NB4 (cell line): ENCODE data around the gene OR52B2.

Experiments used
- CTCF ChIP-seq: IDR thresholded peaks from one replicate; pipeline ENCODE4 v1.5.1; 2012; ENCODE audit warnings: low read depth, low read length
- MYC ChIP-seq: IDR thresholded peaks from 2 replicates; pipeline ENCODE4 v1.6.1; 2011; ENCODE audit warnings: low read depth, low read length
- POLR2A ChIP-seq: IDR thresholded peaks from 2 replicates; pipeline ENCODE4 v1.6.1; 2011; ENCODE audit warnings: mild to moderate bottlenecking; ENCODE audit not compliant: insufficient read length; ENCODE audit errors: extremely low read depth
- TF ChIP-seq, protein P1 (sequence below): IDR thresholded peaks from 2 replicates; pipeline ENCODE4 v1.6.1; 2011; ENCODE audit warnings: low read depth, low read length

DNA sequence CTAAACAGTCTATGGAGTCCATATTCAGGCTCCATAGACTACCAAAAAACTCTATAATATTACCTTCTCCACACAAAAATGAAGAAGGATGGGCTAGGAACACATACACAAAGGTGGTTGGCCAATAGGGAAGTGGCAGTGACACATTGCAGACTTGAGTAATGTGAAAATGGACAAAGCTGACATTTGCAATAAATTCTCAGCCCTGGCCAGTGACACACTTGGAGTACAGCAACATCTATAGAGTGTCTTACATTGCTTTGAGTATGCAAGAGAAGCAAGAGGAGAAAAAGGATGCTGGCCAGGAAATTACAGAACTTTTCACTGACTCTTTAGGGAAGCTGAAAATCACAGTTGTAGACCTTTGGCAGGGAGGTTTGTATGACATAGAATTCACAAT lies 21.6 kb upstream of the OR52B2 start:
- TF ChIP-seq CTCF, result no peak
- TF ChIP-seq, protein P1, sequence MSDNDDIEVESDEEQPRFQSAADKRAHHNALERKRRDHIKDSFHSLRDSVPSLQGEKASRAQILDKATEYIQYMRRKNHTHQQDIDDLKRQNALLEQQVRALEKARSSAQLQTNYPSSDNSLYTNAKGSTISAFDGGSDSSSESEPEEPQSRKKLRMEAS, result no peak
- no peak for TF ChIP-seq POLR2A
- TF ChIP-seq MYC, result no peak
